Adrenal gland (tissue), 5 donors: ENCODE data around the gene TM7SF3.

Experiments
- POLR2A ChIP-seq, 2 donors: fragments of 450-650 bp; IDR thresholded peaks; one replicate each; pipeline ENCODE4 v1.6.1; 2017; ENCODE audit warnings: antibody characterized with exemption in 2 of 2, mild to moderate bottlenecking in 2 of 2, moderate library complexity in 1 of 2
- TF ChIP-seq, protein P1 (sequence below), 6 experiments: fragments of 450-650 bp in 4 of 6; fragments of 200-600 bp in 2 of 6; sonication (generic) in 1 of 6; IDR thresholded peaks; 1 replicate in 5 of 6; 2 replicates in 1 of 6; pipeline versions ENCODE4 v1.5.1 to v1.8.0; 2016 to 2021; ENCODE audit warnings: antibody characterized with exemption in 6 of 6, mild to moderate bottlenecking in 2 of 6, moderate library complexity in 1 of 6
- donor health status: DM: no; HTN: no; CAD: no.

DNA sequence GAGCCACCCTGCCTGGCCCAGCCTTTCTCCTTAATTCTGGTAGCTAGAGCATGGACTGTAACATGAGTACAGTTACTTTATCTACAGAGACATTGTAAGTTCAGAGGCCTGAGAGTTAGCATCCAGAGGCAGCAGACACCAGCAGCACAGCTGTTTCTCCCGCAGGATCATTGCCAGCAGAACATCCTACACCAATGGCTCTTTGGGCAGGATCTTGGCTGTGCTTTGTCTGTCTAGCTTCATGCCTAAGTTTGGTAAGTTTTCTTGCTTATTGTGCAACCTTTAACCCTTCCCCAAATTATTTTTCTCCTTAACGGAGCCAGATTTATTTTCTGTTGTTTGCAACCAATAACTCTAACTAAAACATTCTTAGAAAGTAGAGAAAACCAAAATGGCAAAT is 46.6 kb upstream of the TM7SF3 start:
- TF ChIP-seq, protein P1, sequence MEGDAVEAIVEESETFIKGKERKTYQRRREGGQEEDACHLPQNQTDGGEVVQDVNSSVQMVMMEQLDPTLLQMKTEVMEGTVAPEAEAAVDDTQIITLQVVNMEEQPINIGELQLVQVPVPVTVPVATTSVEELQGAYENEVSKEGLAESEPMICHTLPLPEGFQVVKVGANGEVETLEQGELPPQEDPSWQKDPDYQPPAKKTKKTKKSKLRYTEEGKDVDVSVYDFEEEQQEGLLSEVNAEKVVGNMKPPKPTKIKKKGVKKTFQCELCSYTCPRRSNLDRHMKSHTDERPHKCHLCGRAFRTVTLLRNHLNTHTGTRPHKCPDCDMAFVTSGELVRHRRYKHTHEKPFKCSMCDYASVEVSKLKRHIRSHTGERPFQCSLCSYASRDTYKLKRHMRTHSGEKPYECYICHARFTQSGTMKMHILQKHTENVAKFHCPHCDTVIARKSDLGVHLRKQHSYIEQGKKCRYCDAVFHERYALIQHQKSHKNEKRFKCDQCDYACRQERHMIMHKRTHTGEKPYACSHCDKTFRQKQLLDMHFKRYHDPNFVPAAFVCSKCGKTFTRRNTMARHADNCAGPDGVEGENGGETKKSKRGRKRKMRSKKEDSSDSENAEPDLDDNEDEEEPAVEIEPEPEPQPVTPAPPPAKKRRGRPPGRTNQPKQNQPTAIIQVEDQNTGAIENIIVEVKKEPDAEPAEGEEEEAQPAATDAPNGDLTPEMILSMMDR (IDR thresholded peaks at IDR 0.05): no peak
- no peak for TF ChIP-seq POLR2A (IDR thresholded peaks at IDR 0.05)
